Measurements from ENCODE around the gene POLD4.
"Not testable (repeated sequence)": the region's sequence is repeated elsewhere in the genome, so short reads cannot be mapped to it uniquely, and the experiment has no call there.

Gene POLD4

DNA sequence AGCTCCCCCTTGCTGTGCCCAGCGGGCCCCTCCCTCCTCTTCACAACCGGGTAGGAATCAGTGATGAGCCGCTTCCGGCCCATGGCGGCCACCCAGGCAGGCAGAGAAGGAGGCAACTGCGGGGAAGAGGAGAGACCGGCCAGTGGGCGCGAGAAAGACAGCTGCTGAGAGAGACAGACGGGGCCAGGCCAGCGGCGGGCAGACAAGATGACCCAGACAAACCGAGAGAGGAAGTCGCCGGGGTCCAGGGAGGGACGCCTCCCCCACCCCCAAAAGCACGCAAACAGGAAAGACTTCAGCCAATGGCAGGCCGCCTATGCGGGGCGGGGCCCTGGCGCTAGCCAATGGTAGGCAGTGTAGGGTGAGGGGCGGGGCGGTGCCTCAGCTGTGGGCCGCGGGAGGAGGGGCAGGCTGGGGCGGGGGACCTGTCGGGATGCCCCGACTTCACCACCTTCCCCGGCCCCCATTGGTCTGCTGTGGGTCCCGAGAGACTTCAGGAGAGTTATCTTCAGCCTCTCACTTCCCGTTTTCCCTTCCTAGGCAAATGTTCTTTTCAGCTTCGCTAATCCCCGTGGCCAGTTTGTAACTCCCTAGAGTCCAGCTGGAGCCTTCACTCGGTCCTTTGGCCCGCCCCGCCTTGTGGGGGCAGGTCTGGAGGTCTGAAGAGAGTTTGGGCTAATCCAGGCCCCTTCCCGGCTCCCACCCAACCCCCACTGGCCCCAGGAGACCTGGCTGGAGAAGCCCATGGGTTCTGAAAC, at the start of gene POLD4:
Gene POLD4 (minus strand): TSS at position 230 of the 758 bp plus-strand sequence. CDS start 147 bp downstream, at position 83.
- H3K36me3 Mint-ChIP-seq (ENCODE audit: low read depth) = peaks cover 4% of the 10 kb centered on the region
- peak within 1 kb of the TSS; percentile 99 for H3K27ac Mint-ChIP-seq
- H3K4me3 Mint-ChIP-seq = peak within 1 kb of the TSS; percentile 95
- no peaks in the 10 kb centered on the region for H3K27me3 Mint-ChIP-seq
- peaks cover 59% of the 10 kb centered on the region for H3K4me1 Mint-ChIP-seq (ENCODE audit: low read depth)
- H3K9me3 Mint-ChIP-seq = no peaks in the 10 kb centered on the region
- peak; percentile 97 for DNase-seq

DNA sequence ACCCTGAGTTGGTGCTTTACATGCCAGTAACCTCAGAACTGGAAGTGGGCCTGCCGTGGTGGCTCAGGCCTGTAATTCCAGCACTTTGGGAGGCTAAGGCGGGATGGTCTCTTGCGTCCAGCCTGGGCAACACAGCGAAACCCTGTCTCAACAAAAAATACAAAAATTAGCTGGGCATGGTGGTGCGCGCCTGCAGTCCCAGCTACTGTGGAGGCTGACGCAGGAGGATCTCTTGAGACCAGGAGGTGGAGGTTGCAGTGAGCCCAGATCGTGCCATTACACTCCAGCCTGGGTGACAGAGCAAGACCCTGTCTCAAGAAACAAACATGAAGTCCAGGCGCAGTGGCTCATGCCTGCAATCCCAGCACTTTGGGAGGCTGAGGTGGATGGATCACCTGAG, 49.7 kb upstream of the POLD4 start:
- H3K4me3 Mint-ChIP-seq = peak overlapping the region; percentile 89
- H3K36me3 Mint-ChIP-seq (ENCODE audit: low read depth) = peaks cover 73% of the 10 kb centered on the region
- H3K27ac Mint-ChIP-seq = peak overlapping the region; percentile 94
- DNase-seq, H3K9me3 Mint-ChIP-seq, H3K27me3 Mint-ChIP-seq: not testable (repeated sequence)
- H3K4me1 Mint-ChIP-seq (ENCODE audit: low read depth) = peaks cover 73% of the 10 kb centered on the region

DNA sequence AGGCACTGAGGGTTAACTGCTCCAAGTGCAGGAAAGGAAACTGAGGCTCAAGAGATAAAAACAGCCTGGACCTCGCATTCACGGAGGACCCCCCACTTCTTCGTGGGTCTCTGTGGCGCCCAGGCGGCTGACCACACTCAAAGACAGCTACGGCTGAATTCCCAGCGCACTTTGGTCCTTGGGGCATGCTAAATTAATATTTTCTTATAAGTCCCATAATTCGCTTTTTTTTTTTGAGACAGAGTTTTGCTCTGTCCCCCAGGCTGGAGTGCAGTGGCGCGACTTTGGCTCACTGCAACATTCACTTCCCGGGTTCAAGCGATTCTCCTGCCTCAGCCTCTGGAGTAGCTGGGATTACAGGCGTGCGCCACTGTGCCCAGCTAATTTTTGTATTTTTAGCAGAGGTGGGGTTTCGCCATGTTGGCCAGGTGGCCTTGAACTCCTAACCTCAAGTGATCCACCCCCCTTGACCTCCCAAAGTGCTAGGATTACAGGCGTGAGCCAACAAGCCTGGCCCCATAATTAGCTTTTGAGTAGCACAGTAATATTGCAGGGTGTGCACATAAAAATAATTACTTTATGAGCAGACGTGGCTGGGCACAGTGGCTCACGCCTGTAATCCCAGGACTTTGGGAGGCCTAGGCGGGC, 49.0 kb upstream of the POLD4 start:
- H3K27ac Mint-ChIP-seq = peak overlapping the region; percentile 94
- H3K9me3 Mint-ChIP-seq, DNase-seq, H3K27me3 Mint-ChIP-seq: not testable (repeated sequence)
- H3K36me3 Mint-ChIP-seq (ENCODE audit: low read depth) = peaks cover 75% of the 10 kb centered on the region
- peaks cover 73% of the 10 kb centered on the region for H3K4me1 Mint-ChIP-seq (ENCODE audit: low read depth)
- H3K4me3 Mint-ChIP-seq = peak overlapping the region; percentile 89

DNA sequence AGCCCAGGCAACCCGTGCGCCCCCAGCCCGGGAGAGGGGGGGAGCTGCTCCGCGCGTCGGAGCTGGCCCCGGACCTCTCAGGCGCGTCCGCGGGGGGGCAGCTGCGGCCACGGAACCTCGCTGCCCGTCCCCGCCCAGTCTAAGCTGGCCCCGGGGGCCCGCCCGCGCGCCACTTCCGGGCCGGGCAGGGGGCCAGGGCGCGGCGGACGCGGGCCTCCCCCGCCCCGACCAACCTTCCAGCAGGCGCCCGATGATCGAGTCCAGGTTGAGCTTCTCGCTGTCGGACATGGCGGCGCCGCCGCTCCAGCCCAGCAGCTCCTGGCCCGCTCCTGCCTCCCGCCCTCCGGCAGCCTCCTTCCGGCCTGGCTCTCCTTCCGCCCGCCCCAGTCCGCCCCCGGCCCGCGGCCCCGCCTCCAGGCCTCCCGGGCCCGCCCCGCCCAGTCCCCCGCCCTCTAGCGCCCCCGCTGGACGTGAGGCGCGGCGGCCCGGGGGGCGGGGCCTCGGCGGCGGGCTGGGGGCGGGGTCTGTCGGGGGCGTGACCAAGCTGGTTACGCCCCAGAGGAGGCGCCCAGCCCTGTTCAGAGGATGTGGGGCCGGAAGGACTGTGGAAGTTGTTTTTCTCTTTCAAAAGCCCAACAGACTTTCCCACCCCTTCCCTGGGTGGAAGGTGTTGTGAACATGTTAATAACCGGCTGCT, 48.3 kb upstream of the POLD4 start, which contains the start of gene PPP1CA:
Gene PPP1CA (minus strand): TSS at position 364 of the 697 bp plus-strand sequence. CDS start 76 bp downstream, at position 288.
- Mint-ChIP-seq H3K4me3 (peak within 1 kb of the TSS; percentile 89), H3K27ac (peak within 1 kb of the TSS; percentile 94), H3K27me3 (no peaks in the 10 kb centered on the region), H3K36me3 (ENCODE audit: low read depth) (peaks cover 74% of the 10 kb centered on the region), H3K9me3 (no peaks in the 10 kb centered on the region), H3K4me1 (ENCODE audit: low read depth) (peaks cover 72% of the 10 kb centered on the region)
- peak; percentile 96 for DNase-seq

DNA sequence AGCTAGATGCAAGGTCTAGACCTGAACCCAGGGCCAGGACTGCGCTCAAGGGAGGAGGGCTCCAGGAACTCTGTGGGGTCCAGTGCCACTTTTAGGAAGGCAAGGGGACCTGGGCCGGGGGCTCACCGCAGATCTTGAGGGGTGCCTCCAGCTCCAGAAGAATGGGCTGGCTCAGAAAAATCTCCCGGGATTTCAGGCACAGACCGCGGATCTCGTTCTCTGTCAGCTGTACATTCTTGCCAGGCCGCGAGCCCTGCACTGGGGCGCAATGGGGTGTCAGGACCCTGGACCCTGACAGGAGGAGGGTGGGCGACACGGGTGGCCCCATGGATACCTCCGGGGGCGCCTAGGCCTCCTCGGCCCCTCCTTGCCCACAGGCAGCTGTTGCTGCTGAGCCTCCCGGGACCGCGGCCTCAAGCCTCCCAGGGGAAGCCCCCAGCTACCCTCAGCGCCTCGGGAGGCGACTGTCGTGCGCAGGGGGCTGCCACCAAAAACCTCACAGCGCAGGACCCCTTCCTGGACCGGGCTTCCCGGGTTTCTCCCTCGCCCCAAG, 47.7 kb upstream of the POLD4 start:
- peaks cover 74% of the 10 kb centered on the region for H3K36me3 Mint-ChIP-seq (ENCODE audit: low read depth)

DNA sequence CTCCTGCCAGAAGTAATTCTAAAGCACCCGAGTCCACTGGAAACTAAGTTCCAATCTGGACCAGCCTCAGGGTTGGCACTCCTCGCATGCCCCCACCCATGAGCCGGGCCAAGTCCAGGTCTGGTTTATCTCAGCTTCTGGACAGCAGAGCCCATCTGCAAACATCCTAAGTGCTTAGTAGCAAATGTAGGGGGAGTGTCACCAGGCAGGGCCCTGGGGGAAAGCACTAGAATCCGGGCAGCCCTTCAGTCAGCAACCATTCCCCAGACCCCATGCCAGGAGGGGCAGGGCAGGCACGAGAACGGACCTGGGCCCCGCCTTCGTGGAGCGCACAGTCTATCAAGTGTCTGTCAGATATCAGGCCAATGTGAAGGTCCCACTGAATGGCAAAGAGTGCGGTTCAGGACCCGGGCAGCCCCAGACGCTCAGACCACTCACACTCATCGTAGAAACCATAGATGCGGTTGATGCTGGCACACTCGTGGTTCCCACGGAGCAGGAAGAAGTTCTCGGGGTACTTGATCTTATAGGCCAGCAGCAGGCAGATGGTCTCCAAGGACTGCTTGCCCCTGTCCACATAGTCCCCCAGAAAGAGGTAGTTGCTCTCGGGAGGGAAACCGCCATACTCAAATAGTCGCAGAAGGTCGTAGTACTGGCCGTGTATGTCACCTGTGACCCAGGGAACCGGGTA, 47.0 kb upstream of the POLD4 start:
- Mint-ChIP-seq H3K9me3 (no peaks in the 10 kb centered on the region), H3K36me3 (ENCODE audit: low read depth) (peaks cover 74% of the 10 kb centered on the region), H3K27ac (peak overlapping the region; percentile 89), H3K4me1 (ENCODE audit: low read depth) (peaks cover 65% of the 10 kb centered on the region), H3K4me3 (peak overlapping the region; percentile 87), H3K27me3 (no peaks in the 10 kb centered on the region)
- peak; percentile 50 for DNase-seq

More for the DNA sequence above, 47.7 kb upstream of the POLD4 start:
- no peaks in the 10 kb centered on the region for H3K9me3 Mint-ChIP-seq
- H3K4me3 Mint-ChIP-seq = peak overlapping the region; percentile 87
- H3K27ac Mint-ChIP-seq = peak overlapping the region; percentile 89
- DNase-seq = no peak
- peaks cover 69% of the 10 kb centered on the region for H3K4me1 Mint-ChIP-seq (ENCODE audit: low read depth)
- H3K27me3 Mint-ChIP-seq = no peaks in the 10 kb centered on the region

- Mint-ChIP-seq H3K9me3 (no peaks in the 10 kb centered on the region), H3K27ac (peak overlapping the region; percentile 94), H3K27me3 (no peaks in the 10 kb centered on the region), H3K36me3 (ENCODE audit: low read depth) (peaks cover 74% of the 10 kb centered on the region), H3K4me3 (peak overlapping the region; percentile 87), H3K4me1 (ENCODE audit: low read depth) (peaks cover 56% of the 10 kb centered on the region)
- DNase-seq = peak; percentile 32
Measured at GRCh38 chr11:67398661-67399563, 45.6 kb upstream of the POLD4 start.

DNA sequence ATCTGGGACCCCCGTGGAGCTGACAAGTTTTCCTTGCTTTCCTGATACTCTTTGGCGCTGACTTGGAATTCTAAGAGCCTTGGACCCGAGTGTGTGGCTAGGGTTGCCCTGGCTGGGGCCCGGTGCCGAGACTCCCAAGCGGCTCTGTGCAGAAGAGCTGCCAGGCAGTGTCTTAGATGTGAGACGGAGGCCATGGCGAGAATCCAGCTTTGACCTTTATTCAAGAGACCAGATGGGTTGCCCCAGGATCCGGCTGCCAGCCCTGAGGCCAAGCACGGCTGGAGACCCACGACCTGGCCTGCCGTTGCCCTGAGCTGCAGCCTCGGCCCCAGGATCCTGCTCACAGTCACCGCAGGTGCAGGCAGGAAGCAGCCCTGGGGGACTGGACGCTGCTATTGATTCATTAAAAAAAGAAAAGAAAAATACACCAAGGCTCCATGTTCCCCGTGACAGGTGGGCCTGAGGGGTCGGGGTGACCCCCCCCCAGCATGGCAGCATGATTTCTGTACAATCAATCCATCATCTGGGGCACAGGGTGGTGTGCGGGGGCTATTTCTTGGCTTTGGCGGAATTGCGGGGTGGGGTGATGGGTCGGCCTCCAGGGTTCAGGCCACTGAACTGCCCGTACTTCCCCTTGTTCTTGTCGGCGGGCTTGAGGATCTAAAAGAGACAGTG, 44.8 kb upstream of the POLD4 start:
- Mint-ChIP-seq H3K9me3 (no peaks in the 10 kb centered on the region), H3K27me3 (no peaks in the 10 kb centered on the region), H3K27ac (peak overlapping the region; percentile 94), H3K4me1 (ENCODE audit: low read depth) (peaks cover 58% of the 10 kb centered on the region), H3K4me3 (no peak overlapping the region), H3K36me3 (ENCODE audit: low read depth) (peaks cover 79% of the 10 kb centered on the region)
- DNase-seq = no peak

GRCh38 chr11:67397536-67397935, 44.2 kb upstream of the POLD4 start:
- peaks cover 59% of the 10 kb centered on the region for H3K4me1 Mint-ChIP-seq (ENCODE audit: low read depth)
- H3K27ac Mint-ChIP-seq = peak overlapping the region; percentile 94
- no peaks in the 10 kb centered on the region for H3K27me3 Mint-ChIP-seq
- peaks cover 82% of the 10 kb centered on the region for H3K36me3 Mint-ChIP-seq (ENCODE audit: low read depth)
- no peaks in the 10 kb centered on the region for H3K9me3 Mint-ChIP-seq
- no peak overlapping the region for H3K4me3 Mint-ChIP-seq
- peak; percentile 30 for DNase-seq

GRCh38 chr11:67396587-67397389, 43.4 kb upstream of the POLD4 start:
- H3K27ac Mint-ChIP-seq = peak overlapping the region; percentile 94
- H3K27me3 Mint-ChIP-seq = no peaks in the 10 kb centered on the region
- DNase-seq = peak; percentile 32
- H3K36me3 Mint-ChIP-seq (ENCODE audit: low read depth) = peaks cover 86% of the 10 kb centered on the region
- peak overlapping the region; percentile 47 for H3K4me3 Mint-ChIP-seq
- peaks cover 56% of the 10 kb centered on the region for H3K4me1 Mint-ChIP-seq (ENCODE audit: low read depth)
- no peaks in the 10 kb centered on the region for H3K9me3 Mint-ChIP-seq

DNA sequence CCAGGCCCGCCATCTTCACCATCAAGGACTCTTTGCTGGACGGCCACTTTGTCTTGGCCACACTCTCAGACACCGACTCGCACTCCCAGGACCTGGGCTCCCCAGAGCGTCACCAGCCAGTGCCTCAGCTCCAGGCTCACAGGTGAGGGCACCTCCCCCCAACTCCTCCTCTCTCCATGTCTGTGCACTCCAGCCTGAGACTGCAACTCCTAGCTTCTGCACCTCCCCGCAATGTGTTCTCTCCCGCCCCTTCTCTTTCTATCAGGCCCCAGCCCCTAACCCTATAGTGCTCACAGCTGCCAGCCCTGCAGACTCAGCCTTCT, 42.9 kb upstream of the POLD4 start:
- peak overlapping the region; percentile 81 for H3K27ac Mint-ChIP-seq

GRCh38 chr11:67395555-67396258, 42.4 kb upstream of the POLD4 start:
- Mint-ChIP-seq H3K4me3 (no peak overlapping the region), H3K4me1 (ENCODE audit: low read depth) (peaks cover 63% of the 10 kb centered on the region), H3K27ac (peak overlapping the region; percentile 81), H3K36me3 (ENCODE audit: low read depth) (peaks cover 86% of the 10 kb centered on the region), H3K9me3 (no peaks in the 10 kb centered on the region), H3K27me3 (no peaks in the 10 kb centered on the region)
- DNase-seq = no peak

More for the DNA sequence above, 42.9 kb upstream of the POLD4 start:
- no peak overlapping the region for H3K4me3 Mint-ChIP-seq
- H3K36me3 Mint-ChIP-seq (ENCODE audit: low read depth) = peaks cover 89% of the 10 kb centered on the region
- DNase-seq = no peak
- H3K9me3 Mint-ChIP-seq = no peaks in the 10 kb centered on the region
- H3K27me3 Mint-ChIP-seq = no peaks in the 10 kb centered on the region
- H3K4me1 Mint-ChIP-seq (ENCODE audit: low read depth) = peaks cover 58% of the 10 kb centered on the region
